Astrocyte (in vitro differentiated cells and primary cell): ENCODE measurements around the gene BCL7B.

ENCODE experiments used
- CTCF ChIP-seq: IDR thresholded peaks from 2 replicates; pipeline ENCODE4 v1.5.1; 2011; ENCODE audit warnings: low read depth, mild to moderate bottlenecking, inconsistent platforms, low read length, moderate library complexity; ENCODE audit not compliant: insufficient read depth
- EZH2 ChIP-seq: IDR thresholded peaks from 2 replicates; pipeline ENCODE4 v1.6.1; 2012; ENCODE audit warnings: mild to moderate bottlenecking, low read length, inconsistent platforms; ENCODE audit not compliant: insufficient read depth

- TF ChIP-seq CTCF = no peak
- TF ChIP-seq EZH2 = no peak
Measured at GRCh38 chr7:73537051-73537450, 20.4 kb downstream of the BCL7B start.
